Keratinocyte (primary cell): ENCODE results near the gene LAIR2. TPM values are rescaled to one million over a fixed set of nuclear protein-coding genes. Genes with fewer than 3 reads are reported as not detected.

Source experiments
- DNase-seq: peaks from one replicate; pipeline ENCODE4 v3.0.0-alpha.2; 2011; ENCODE audit warnings: low read depth, missing footprints, low spot score
- FAIRE-seq: peaks from 2 replicates; lab custom pipeline; 2011; peaks lifted over from hg19 to GRCh38; lab: Jason Lieb, UNC
- H2AFZ ChIP-seq: 2 replicates; pipeline ENCODE4 v1.6.0; 2012; ENCODE audit warnings: low read length, control low read depth, inconsistent platforms; ENCODE audit not compliant: control insufficient read depth
- H3K27ac ChIP-seq: 2 replicates; pipeline ENCODE4 v1.5.1; 2011; ENCODE audit warnings: low read length; ENCODE audit not compliant: control insufficient read depth, insufficient read depth
- H3K27me3 ChIP-seq: 3 replicates; pipeline ENCODE4 v1.6.0; 2011; ENCODE audit warnings: low read length; ENCODE audit not compliant: control insufficient read depth, insufficient read depth; ENCODE audit errors: extremely low read depth
- H3K36me3 ChIP-seq, 2 experiments: 2 replicates in 1 of 2; 3 replicates in 1 of 2; pipeline ENCODE4 v1.5.1; 2011; ENCODE audit warnings: low read length in 2 of 2, mild to moderate bottlenecking in 1 of 2; ENCODE audit not compliant: control insufficient read depth in 2 of 2, insufficient read depth in 2 of 2; ENCODE audit errors: extremely low read depth in 1 of 2
- H3K4me1 ChIP-seq: 3 replicates; pipeline ENCODE4 v1.5.1; 2011; ENCODE audit warnings: low read length; ENCODE audit not compliant: control insufficient read depth, insufficient read depth; ENCODE audit errors: extremely low read depth
- H3K4me2 ChIP-seq: 3 replicates; pipeline ENCODE4 v1.6.0; 2011; ENCODE audit warnings: low read depth, low read length; ENCODE audit not compliant: control insufficient read depth, insufficient read depth; ENCODE audit errors: extremely low read depth
- H3K4me3 ChIP-seq, 3 experiments: fragments of 200-600 bp in 1 of 3; sonication (generic) in 1 of 3; 2 replicates in 2 of 3; 3 replicates in 1 of 3; pipeline ENCODE4 v1.5.1; 2011 to 2016; ENCODE audit warnings: low read length in 3 of 3, mild to moderate bottlenecking in 3 of 3, control low read depth in 2 of 3, inconsistent platforms in 1 of 3, low read depth in 1 of 3, mixed read lengths in 1 of 3, mixed run types in 1 of 3, moderate library complexity in 1 of 3; ENCODE audit not compliant: control insufficient read depth in 2 of 3, insufficient read depth in 2 of 3; ENCODE audit errors: extremely low read depth in 1 of 3
- H3K79me2 ChIP-seq: 2 replicates; pipeline ENCODE4 v1.6.0; 2012; ENCODE audit warnings: low read length; ENCODE audit not compliant: control insufficient read depth, insufficient read depth
- H3K9ac ChIP-seq: 3 replicates; pipeline ENCODE4 v1.6.0; 2011; ENCODE audit warnings: low read length; ENCODE audit not compliant: control insufficient read depth, insufficient read depth; ENCODE audit errors: extremely low read depth
- H3K9me1 ChIP-seq: 3 replicates; pipeline ENCODE4 v1.6.0; 2011; ENCODE audit warnings: low read length; ENCODE audit not compliant: control insufficient read depth, insufficient read depth; ENCODE audit errors: extremely low read depth
- H3K9me3 ChIP-seq: 2 replicates; pipeline ENCODE4 v1.5.1; 2012; ENCODE audit warnings: low read depth, low read length; ENCODE audit not compliant: control insufficient read depth
- H4K20me1 ChIP-seq: 3 replicates; pipeline ENCODE4 v1.6.0; 2011; ENCODE audit warnings: low read length; ENCODE audit not compliant: control insufficient read depth, insufficient read depth; ENCODE audit errors: extremely low read depth
- EZH2 ChIP-seq: IDR thresholded peaks from one replicate; pipeline ENCODE4 v1.6.1; 2012; ENCODE audit warnings: inconsistent platforms, mild to moderate bottlenecking, low read length, moderate library complexity
- dilution Hi-C: fragments of 300-500 bp; cut with MboI; formaldehyde crosslinking; loops from one replicate; pipeline ENCODE4 v1.7.0; 2020; ENCODE audit warnings: low sequenced_read_pairs; ENCODE audit not compliant: extremely low pct_ligation_motif_present
- polyA minus RNA-seq, 3 experiments: library from RNA; depleted of rRNA, polyadenylated mRNA; stranded (reverse); fragments of >200 nt; gene quantifications; 1 replicate in 1 of 3; 2 replicates in 1 of 3; 3 replicates in 1 of 3; pipeline ENCODE4 v1.2.3, GENCODE V29; 2011
- polyA plus RNA-seq, 5 experiments: library from polyadenylated mRNA; depleted of rRNA in 3 of 5; stranded (reverse) in 3 of 5; stranded (forward) in 1 of 5; unstranded in 1 of 5; fragments of >200 nt; gene quantifications; 1 replicate in 1 of 5; 2 replicates in 3 of 5; 3 replicates in 1 of 5; pipeline versions ENCODE4 v1.2.1 to v1.2.3, GENCODE V29; 2011 to 2012; ENCODE audit warnings: missing spikeins in 2 of 5, low read depth in 1 of 5, low replicate concordance in 1 of 5
- TF ChIP-seq, protein P1 (sequence below), 3 experiments: IDR thresholded peaks in 1 of 3; conservative IDR thresholded peaks in 1 of 3; optimal IDR thresholded peaks in 1 of 3; 2 replicates in 2 of 3; 3 replicates in 1 of 3; pipeline versions ENCODE3 to v1.5.1; 2011; ENCODE audit warnings: low read length in 3 of 3, mild to moderate bottlenecking in 3 of 3, moderate library complexity in 2 of 3, control low read depth in 1 of 3, inconsistent platforms in 1 of 3; ENCODE audit not compliant: insufficient read depth in 2 of 3; ENCODE audit errors: extremely low read depth in 1 of 3

Gene LAIR2, protein sequence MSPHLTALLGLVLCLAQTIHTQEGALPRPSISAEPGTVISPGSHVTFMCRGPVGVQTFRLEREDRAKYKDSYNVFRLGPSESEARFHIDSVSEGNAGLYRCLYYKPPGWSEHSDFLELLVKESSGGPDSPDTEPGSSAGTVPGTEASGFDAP
- polyA plus RNA-seq (not detected in 3 replicates), polyA minus RNA-seq (not detected in 3 replicates)
- not detected for polyA plus RNA-seq (2011; ENCODE audit: low read depth)
- polyA plus RNA-seq (2011; cell fraction: cytosol; rRNA removed), result not detected in 2 replicates
- not detected in 2 replicates for polyA plus RNA-seq (2011; cell fraction: nucleus; rRNA removed)
- not detected in 2 replicates for polyA plus RNA-seq (2012; ENCODE audit: low replicate concordance)
- not detected for polyA minus RNA-seq (2011; cell fraction: cytosol; rRNA and poly(A)+ RNA removed)
- not detected in 2 replicates for polyA minus RNA-seq (2011; cell fraction: nucleus; rRNA and poly(A)+ RNA removed)

DNA sequence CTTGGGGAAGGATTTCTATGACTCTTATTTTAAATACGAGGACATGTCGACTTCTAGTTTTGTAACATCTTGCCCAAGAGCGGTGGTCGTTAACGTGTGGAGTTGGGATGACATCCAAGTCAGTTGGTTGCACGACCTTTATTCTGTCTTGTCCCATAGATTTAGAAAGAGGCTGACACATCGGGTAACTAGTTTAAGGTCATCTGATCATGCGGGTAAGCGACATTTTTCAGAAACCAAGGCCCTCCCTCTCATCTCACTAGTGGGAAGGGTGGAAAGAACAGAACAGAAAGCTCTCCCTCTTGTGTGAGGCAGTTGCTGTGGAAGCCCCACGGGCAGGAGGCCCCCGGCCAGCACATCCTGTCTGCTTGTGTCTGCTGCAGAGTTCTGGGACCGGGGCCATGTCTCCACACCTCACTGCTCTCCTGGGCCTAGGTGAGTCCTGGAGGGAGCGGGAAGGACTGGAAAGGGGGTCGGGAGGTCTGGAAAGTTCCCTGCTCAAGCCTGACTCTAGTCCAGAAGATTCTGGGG is at the start of gene LAIR2:
LAIR2 (plus strand) TSS at position 314 of the 531 bp plus-strand sequence; CDS start at position 402, 88 bp downstream.
- TF ChIP-seq, protein P1, sequence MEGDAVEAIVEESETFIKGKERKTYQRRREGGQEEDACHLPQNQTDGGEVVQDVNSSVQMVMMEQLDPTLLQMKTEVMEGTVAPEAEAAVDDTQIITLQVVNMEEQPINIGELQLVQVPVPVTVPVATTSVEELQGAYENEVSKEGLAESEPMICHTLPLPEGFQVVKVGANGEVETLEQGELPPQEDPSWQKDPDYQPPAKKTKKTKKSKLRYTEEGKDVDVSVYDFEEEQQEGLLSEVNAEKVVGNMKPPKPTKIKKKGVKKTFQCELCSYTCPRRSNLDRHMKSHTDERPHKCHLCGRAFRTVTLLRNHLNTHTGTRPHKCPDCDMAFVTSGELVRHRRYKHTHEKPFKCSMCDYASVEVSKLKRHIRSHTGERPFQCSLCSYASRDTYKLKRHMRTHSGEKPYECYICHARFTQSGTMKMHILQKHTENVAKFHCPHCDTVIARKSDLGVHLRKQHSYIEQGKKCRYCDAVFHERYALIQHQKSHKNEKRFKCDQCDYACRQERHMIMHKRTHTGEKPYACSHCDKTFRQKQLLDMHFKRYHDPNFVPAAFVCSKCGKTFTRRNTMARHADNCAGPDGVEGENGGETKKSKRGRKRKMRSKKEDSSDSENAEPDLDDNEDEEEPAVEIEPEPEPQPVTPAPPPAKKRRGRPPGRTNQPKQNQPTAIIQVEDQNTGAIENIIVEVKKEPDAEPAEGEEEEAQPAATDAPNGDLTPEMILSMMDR (optimal IDR thresholded peaks at IDR 0.05 in 1 of 3, IDR thresholded peaks at IDR 0.05 in 1 of 3, conservative IDR thresholded peaks at IDR 0.05 in 1 of 3; ENCODE audit: extremely low read depth in 1 of 3, insufficient read depth in 2 of 3, low read length in 3 of 3), result no peak
- TF ChIP-seq EZH2, result no peak
- Histone ChIP-seq H3K9me1 (no peaks in the 10 kb centered on the region), H3K4me2 (no peak within 1 kb of the TSS), H3K4me1 (no peaks in the 10 kb centered on the region), H2AFZ (no peak within 1 kb of the TSS), H3K27me3 (no peaks in the 10 kb centered on the region), H3K27ac (no peak within 1 kb of the TSS), H3K79me2 (no peaks in the 10 kb centered on the region), H3K9me3 (peaks cover 4% of the 10 kb centered on the region), H3K9ac (no peak within 1 kb of the TSS), H3K4me3 (no peak within 1 kb of the TSS), H3K36me3 (no peaks in the 10 kb centered on the region), H4K20me1 (no peaks in the 10 kb centered on the region)
- FAIRE-seq, result no peak
- no peak for DNase-seq
- dilution Hi-C loops, result no loop called here

GRCh38 chr19:54453921-54454780 is 48.5 kb upstream of the LAIR2 start:
- Histone ChIP-seq H3K9me3 (no peaks in the 10 kb centered on the region), H3K9ac (no peak overlapping the region), H3K4me1 (peaks cover 14% of the 10 kb centered on the region), H4K20me1 (peaks cover 26% of the 10 kb centered on the region), H2AFZ (no peak overlapping the region), H3K27me3 (no peaks in the 10 kb centered on the region), H3K4me3 (no peak overlapping the region), H3K9me1 (peaks cover 2% of the 10 kb centered on the region), H3K4me2 (no peak overlapping the region), H3K36me3 (peaks cover 66 to 73% of the 10 kb centered on the region in 2 experiments), H3K27ac (no peak overlapping the region), H3K79me2 (peaks cover 98% of the 10 kb centered on the region)
- no peak for TF ChIP-seq EZH2
- TF ChIP-seq, protein P1 (optimal IDR thresholded peaks at IDR 0.05 in 1 of 3, IDR thresholded peaks at IDR 0.05 in 1 of 3, conservative IDR thresholded peaks at IDR 0.05 in 1 of 3; ENCODE audit: extremely low read depth in 1 of 3, insufficient read depth in 2 of 3, low read length in 3 of 3), result no peak
- DNase-seq, result no peak
- dilution Hi-C loops, result no loop called here
- FAIRE-seq, result no peak
